Esophagus (tissue), 2 donors: ENCODE measurements around the gene RNU1-4. TPM values are rescaled to one million over a fixed set of nuclear protein-coding genes. Genes with fewer than 3 reads are reported as not detected.
"Not testable (repeated sequence)": the region's sequence is repeated elsewhere in the genome, so short reads cannot be mapped to it uniquely, and the experiment has no call there.

Source experiments
- H3K27ac ChIP-seq, 2 donors: one replicate each; pipeline ENCODE4 v1.5.1; 2013; ENCODE audit warnings: low read depth in 2 of 2, mild to moderate bottlenecking in 2 of 2, inconsistent platforms in 1 of 2, low read length in 1 of 2, moderate library complexity in 1 of 2
- H3K27me3 ChIP-seq, 2 donors: one replicate each; pipeline ENCODE4 v1.6.1; 2013; ENCODE audit warnings: low read length in 2 of 2, control low read depth in 1 of 2, mild to moderate bottlenecking in 1 of 2; ENCODE audit not compliant: insufficient read depth in 2 of 2, control insufficient read depth in 1 of 2
- H3K36me3 ChIP-seq, 2 donors: one replicate each; pipeline ENCODE4 v1.6.1; 2013; ENCODE audit warnings: low read length in 1 of 2; ENCODE audit not compliant: control insufficient read depth in 2 of 2, insufficient read depth in 2 of 2
- H3K4me1 ChIP-seq, 2 donors: one replicate each; pipeline ENCODE4 v1.6.1; 2013; ENCODE audit warnings: low read length in 1 of 2; ENCODE audit not compliant: control insufficient read depth in 2 of 2, insufficient read depth in 2 of 2
- H3K4me3 ChIP-seq, 2 donors: one replicate each; pipeline ENCODE4 v1.5.1; 2013; ENCODE audit warnings: low read length in 2 of 2, mild to moderate bottlenecking in 2 of 2, low read depth in 1 of 2, moderate library complexity in 1 of 2
- H3K9me3 ChIP-seq, 2 donors: one replicate each; pipeline ENCODE4 v1.6.1; 2013; ENCODE audit warnings: mild to moderate bottlenecking in 2 of 2, low read depth in 1 of 2, low read length in 1 of 2, moderate library complexity in 1 of 2; ENCODE audit not compliant: control insufficient read depth in 2 of 2, insufficient read depth in 1 of 2
- WGBS, 2 donors: extraction: QIAGEN DNeasy Blood & Tissue Kit; methylation state at CpG; one replicate each; pipeline ENCODE4 v1.1.7; 2013; 5-methylcytosine and 5-hydroxymethylcytosine counted together
- polyA plus RNA-seq, 2 donors: library from polyadenylated mRNA; stranded (reverse); fragments of 200-250 nt; gene quantifications; one replicate each; pipeline ENCODE4 v1.2.3, GENCODE V29; 2013
- donor health status: healthy with polysubstance abuse.
- donor health status: Bipolar disorder and iron deficiency.

RNU1-4 gene
- polyA plus RNA-seq, 2 donors: not detected

- not testable (repeated sequence) for H3K27ac ChIP-seq, H3K4me1 ChIP-seq, H3K36me3 ChIP-seq, H3K4me3 ChIP-seq, H3K9me3 ChIP-seq, H3K27me3 ChIP-seq
- 10% methylated on average over 10 of the region's 57 CpGs; no CpG with 5 or more reads in 1 of the 2 donors for WGBS, 2 donors
Observed at GRCh38 chr1:16700138-16700895, 40.0 kb upstream of the RNU1-4 start.

- not testable (repeated sequence) for H3K4me3 ChIP-seq, H3K9me3 ChIP-seq, H3K4me1 ChIP-seq, H3K36me3 ChIP-seq, H3K27me3 ChIP-seq, H3K27ac ChIP-seq
- no CpG with 5 or more reads among the region's 37 CpGs for WGBS, 2 donors
Observed at GRCh38 chr1:16701189-16701588, 39.1 kb upstream of the RNU1-4 start.

DNA sequence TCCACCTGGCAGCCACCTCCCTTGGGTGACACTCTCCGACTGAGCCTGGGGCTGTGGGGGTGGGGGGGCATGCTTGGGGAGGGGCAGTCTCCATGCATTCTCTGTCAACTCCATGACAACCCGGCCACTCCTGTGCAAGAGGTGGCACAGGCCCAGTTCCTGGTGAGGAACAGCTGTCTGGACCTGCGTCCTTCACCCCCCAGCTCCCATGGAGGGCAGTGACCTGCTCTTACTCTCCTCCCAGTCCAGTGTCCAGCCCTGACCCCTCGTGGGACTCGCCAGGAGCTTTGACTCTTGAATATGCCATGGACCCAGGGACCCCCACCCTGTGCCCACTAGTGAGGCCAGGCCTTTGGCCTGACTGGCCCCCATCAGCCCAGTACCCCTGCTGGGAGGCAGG, 38.0 kb upstream of the RNU1-4 start:
- not testable (repeated sequence) for H3K27me3 ChIP-seq, H3K9me3 ChIP-seq, H3K36me3 ChIP-seq, H3K4me1 ChIP-seq, H3K27ac ChIP-seq, H3K4me3 ChIP-seq
- WGBS, 2 donors: 79 to 86% methylated on average over 3 to 4 of the region's 5 CpGs

GRCh38 chr1:16703141-16703540, 37.2 kb upstream of the RNU1-4 start:
- not testable (repeated sequence) for H3K9me3 ChIP-seq, H3K4me3 ChIP-seq, H3K4me1 ChIP-seq, H3K36me3 ChIP-seq, H3K27me3 ChIP-seq, H3K27ac ChIP-seq
- WGBS, 2 donors: 17% methylated on average over 1 of the region's 7 CpGs

GRCh38 chr1:16703602-16704001, 36.7 kb upstream of the RNU1-4 start:
- not testable (repeated sequence) for H3K4me1 ChIP-seq, H3K27ac ChIP-seq, H3K27me3 ChIP-seq, H3K4me3 ChIP-seq, H3K36me3 ChIP-seq, H3K9me3 ChIP-seq
- 40 to 50% methylated on average over 3 of the region's 5 CpGs for WGBS, 2 donors

DNA sequence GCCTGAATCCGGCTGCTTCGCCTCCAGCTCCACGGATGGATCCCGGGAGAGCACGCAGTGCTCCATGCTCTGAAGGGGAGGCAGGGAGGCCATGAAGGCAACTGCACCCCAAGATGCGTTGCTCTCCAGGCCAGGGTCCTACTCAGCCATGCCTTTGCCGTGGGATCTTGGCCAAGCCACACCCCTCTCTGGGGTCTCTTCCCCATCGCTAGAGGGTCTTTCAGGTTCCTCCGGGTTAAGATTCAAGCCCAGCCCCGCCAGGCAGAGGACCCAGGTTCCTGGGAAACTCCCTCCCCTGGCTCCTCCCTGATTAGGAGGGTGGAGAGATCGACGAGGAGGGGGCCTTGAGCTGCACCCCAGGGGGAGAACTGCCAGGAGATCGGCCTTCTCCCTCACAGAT, 36.2 kb upstream of the RNU1-4 start:
- H3K4me1 ChIP-seq, H3K27ac ChIP-seq, H3K4me3 ChIP-seq, H3K36me3 ChIP-seq, H3K27me3 ChIP-seq, H3K9me3 ChIP-seq: not testable (repeated sequence)
- 58 to 63% methylated on average over 6 to 7 of the region's 13 CpGs for WGBS, 2 donors

GRCh38 chr1:16704502-16705100, 35.7 kb upstream of the RNU1-4 start:
- H3K4me1 ChIP-seq, H3K27me3 ChIP-seq, H3K4me3 ChIP-seq, H3K36me3 ChIP-seq, H3K9me3 ChIP-seq, H3K27ac ChIP-seq: not testable (repeated sequence)
- WGBS, 2 donors: 85 to 87% methylated on average over 9 to 12 of the region's 16 CpGs

DNA sequence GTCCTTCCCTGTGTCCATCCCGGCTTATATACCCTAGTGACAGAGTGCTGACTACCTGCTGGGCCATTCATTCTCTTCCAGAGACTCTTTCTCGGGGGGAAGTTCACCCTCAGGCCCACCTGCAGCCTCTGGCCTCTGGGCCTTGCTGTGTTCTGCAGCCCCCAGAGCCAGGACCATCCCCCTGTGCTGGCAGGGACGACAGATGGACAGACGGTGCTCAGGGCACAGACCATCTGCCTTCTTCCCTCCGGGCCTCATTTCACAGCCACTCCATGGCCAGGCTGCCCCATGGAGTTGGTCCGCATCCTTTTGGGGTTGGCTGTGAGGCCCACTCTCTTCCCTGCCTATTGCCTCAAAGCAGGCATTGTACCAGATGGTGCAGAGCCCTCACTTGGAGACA, 34.0 kb upstream of the RNU1-4 start:
- H3K9me3 ChIP-seq, H3K27me3 ChIP-seq, H3K4me1 ChIP-seq, H3K36me3 ChIP-seq, H3K4me3 ChIP-seq, H3K27ac ChIP-seq: not testable (repeated sequence)
- WGBS, 2 donors: 93% methylated on average over 6 of the region's 6 CpGs

- not testable (repeated sequence) for H3K4me3 ChIP-seq, H3K27ac ChIP-seq
- WGBS, 2 donors: 11 to 20% methylated on average over 35 to 66 of the region's 99 CpGs
Observed at GRCh38 chr1:16707130-16708093, 32.9 kb upstream of the RNU1-4 start.

More at GRCh38 chr1:16707130-16708093, 32.9 kb upstream of the RNU1-4 start:
- not testable (repeated sequence) for H3K27me3 ChIP-seq, H3K4me1 ChIP-seq, H3K9me3 ChIP-seq, H3K36me3 ChIP-seq
